ENCODE results near the gene GP5.

DNA sequence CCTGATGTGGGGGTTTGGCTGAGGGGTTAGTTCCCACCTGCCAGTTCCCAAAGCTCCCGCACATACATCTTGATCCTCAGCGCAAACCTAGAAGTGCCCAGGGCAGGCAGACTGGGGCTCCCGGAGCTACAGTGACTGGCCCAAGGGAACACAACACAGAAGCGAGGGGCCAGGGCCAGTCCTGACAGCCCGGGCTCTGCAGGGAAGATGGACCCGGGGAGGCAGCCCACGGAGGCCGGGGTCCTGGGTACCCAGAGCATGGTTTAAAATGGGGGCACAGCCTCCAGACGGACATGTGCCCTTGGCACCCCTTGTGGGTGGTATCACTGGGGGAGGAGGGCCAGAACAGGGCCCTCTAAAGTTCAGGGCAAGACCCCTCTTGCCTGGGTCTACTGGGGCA, 53.0 kb downstream of the GP5 start:
- TF ChIP-seq POLR2A (IDR thresholded peaks at IDR 0.05; ENCODE audit: low read length) (no peak), EP300 (IDR thresholded peaks at IDR 0.05) (no peak), HDAC2 (IDR thresholded peaks at IDR 0.05) (no peak), PHF8 (IDR thresholded peaks at IDR 0.05; ENCODE audit: borderline replicate concordance, low read depth) (no peak), ZC3H11A (IDR thresholded peaks at IDR 0.05) (no peak), JUNB (IDR thresholded peaks at IDR 0.05) (no peak), CHD4 (IDR thresholded peaks at IDR 0.05; ENCODE audit: borderline replicate concordance) (no peak), KDM1A (IDR thresholded peaks at IDR 0.05; ENCODE audit: low read depth) (no peak), MAZ (IDR thresholded peaks at IDR 0.05; ENCODE audit: borderline replicate concordance, low read depth, low read length) (no peak), NR3C1 (IDR thresholded peaks at IDR 0.05) (no peak)
- TF ChIP-seq, protein P1, sequence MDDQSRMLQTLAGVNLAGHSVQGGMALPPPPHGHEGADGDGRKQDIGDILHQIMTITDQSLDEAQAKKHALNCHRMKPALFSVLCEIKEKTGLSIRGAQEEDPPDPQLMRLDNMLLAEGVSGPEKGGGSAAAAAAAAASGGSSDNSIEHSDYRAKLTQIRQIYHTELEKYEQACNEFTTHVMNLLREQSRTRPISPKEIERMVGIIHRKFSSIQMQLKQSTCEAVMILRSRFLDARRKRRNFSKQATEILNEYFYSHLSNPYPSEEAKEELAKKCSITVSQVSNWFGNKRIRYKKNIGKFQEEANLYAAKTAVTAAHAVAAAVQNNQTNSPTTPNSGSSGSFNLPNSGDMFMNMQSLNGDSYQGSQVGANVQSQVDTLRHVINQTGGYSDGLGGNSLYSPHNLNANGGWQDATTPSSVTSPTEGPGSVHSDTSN (IDR thresholded peaks at IDR 0.05), result no peak
- TF ChIP-seq, protein P2, sequence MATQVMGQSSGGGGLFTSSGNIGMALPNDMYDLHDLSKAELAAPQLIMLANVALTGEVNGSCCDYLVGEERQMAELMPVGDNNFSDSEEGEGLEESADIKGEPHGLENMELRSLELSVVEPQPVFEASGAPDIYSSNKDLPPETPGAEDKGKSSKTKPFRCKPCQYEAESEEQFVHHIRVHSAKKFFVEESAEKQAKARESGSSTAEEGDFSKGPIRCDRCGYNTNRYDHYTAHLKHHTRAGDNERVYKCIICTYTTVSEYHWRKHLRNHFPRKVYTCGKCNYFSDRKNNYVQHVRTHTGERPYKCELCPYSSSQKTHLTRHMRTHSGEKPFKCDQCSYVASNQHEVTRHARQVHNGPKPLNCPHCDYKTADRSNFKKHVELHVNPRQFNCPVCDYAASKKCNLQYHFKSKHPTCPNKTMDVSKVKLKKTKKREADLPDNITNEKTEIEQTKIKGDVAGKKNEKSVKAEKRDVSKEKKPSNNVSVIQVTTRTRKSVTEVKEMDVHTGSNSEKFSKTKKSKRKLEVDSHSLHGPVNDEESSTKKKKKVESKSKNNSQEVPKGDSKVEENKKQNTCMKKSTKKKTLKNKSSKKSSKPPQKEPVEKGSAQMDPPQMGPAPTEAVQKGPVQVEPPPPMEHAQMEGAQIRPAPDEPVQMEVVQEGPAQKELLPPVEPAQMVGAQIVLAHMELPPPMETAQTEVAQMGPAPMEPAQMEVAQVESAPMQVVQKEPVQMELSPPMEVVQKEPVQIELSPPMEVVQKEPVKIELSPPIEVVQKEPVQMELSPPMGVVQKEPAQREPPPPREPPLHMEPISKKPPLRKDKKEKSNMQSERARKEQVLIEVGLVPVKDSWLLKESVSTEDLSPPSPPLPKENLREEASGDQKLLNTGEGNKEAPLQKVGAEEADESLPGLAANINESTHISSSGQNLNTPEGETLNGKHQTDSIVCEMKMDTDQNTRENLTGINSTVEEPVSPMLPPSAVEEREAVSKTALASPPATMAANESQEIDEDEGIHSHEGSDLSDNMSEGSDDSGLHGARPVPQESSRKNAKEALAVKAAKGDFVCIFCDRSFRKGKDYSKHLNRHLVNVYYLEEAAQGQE (IDR thresholded peaks at IDR 0.05), result no peak
- TF ChIP-seq, protein P3, sequence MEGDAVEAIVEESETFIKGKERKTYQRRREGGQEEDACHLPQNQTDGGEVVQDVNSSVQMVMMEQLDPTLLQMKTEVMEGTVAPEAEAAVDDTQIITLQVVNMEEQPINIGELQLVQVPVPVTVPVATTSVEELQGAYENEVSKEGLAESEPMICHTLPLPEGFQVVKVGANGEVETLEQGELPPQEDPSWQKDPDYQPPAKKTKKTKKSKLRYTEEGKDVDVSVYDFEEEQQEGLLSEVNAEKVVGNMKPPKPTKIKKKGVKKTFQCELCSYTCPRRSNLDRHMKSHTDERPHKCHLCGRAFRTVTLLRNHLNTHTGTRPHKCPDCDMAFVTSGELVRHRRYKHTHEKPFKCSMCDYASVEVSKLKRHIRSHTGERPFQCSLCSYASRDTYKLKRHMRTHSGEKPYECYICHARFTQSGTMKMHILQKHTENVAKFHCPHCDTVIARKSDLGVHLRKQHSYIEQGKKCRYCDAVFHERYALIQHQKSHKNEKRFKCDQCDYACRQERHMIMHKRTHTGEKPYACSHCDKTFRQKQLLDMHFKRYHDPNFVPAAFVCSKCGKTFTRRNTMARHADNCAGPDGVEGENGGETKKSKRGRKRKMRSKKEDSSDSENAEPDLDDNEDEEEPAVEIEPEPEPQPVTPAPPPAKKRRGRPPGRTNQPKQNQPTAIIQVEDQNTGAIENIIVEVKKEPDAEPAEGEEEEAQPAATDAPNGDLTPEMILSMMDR (IDR thresholded peaks at IDR 0.05), result no peak
- TF ChIP-seq, protein P4, sequence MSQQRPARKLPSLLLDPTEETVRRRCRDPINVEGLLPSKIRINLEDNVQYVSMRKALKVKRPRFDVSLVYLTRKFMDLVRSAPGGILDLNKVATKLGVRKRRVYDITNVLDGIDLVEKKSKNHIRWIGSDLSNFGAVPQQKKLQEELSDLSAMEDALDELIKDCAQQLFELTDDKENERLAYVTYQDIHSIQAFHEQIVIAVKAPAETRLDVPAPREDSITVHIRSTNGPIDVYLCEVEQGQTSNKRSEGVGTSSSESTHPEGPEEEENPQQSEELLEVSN (IDR thresholded peaks at IDR 0.05; ENCODE audit: borderline replicate concordance, low read depth), result no peak

All from A549 (cell line).